ENCODE data around the gene GNAT3. TPM values are rescaled to one million over a fixed set of nuclear protein-coding genes. Genes with fewer than 3 reads are reported as not detected.

Gene GNAT3
- polyA plus RNA-seq, 6 donors from 2014 or later, result not detected

- Mint-ChIP-seq H3K4me3 (no peak overlapping the region), H3K4me1 (no peaks in the 10 kb centered on the region), H3K9me3 (no peaks in the 10 kb centered on the region), H3K27me3 (no peaks in the 10 kb centered on the region), H3K36me3 (no peaks in the 10 kb centered on the region), H3K27ac (no peak overlapping the region)
- DNase-seq (no peak), ATAC-seq (ENCODE audit: low read depth in 2 of 2) (no peak)
Observed at GRCh38 chr7:80468931-80469714, 42.7 kb downstream of the GNAT3 start.

- no peak for ATAC-seq (ENCODE audit: low read depth in 2 of 2)
- Mint-ChIP-seq H3K27ac (no peak overlapping the region), H3K4me1 (no peaks in the 10 kb centered on the region), H3K36me3 (no peaks in the 10 kb centered on the region), H3K4me3 (no peak overlapping the region), H3K27me3 (no peaks in the 10 kb centered on the region), H3K9me3 (no peaks in the 10 kb centered on the region)
- no peak for DNase-seq
Observed at GRCh38 chr7:80467069-80467468, 44.8 kb downstream of the GNAT3 start.

GRCh38 chr7:80466636-80467035, 45.2 kb downstream of the GNAT3 start:
- no peak overlapping the region for H3K4me3 Mint-ChIP-seq
- no peaks in the 10 kb centered on the region for H3K4me1 Mint-ChIP-seq
- no peaks in the 10 kb centered on the region for H3K9me3 Mint-ChIP-seq
- no peak for DNase-seq
- no peaks in the 10 kb centered on the region for H3K27me3 Mint-ChIP-seq
- no peaks in the 10 kb centered on the region for H3K36me3 Mint-ChIP-seq
- no peak overlapping the region for H3K27ac Mint-ChIP-seq
- ATAC-seq (ENCODE audit: low read depth in 2 of 2), result no peak

GRCh38 chr7:80464211-80464610, 47.7 kb downstream of the GNAT3 start:
- no peaks in the 10 kb centered on the region for H3K4me1 Mint-ChIP-seq
- H3K4me3 Mint-ChIP-seq, result no peak overlapping the region
- DNase-seq (no peak), ATAC-seq (ENCODE audit: low read depth in 2 of 2) (no peak)
- no peaks in the 10 kb centered on the region for H3K27me3 Mint-ChIP-seq
- H3K27ac Mint-ChIP-seq, result no peak overlapping the region
- no peaks in the 10 kb centered on the region for H3K36me3 Mint-ChIP-seq
- no peaks in the 10 kb centered on the region for H3K9me3 Mint-ChIP-seq

GRCh38 chr7:80463272-80463920, 48.5 kb downstream of the GNAT3 start:
- no peak overlapping the region for H3K4me3 Mint-ChIP-seq
- H3K27me3 Mint-ChIP-seq, result no peaks in the 10 kb centered on the region
- DNase-seq (no peak), ATAC-seq (ENCODE audit: low read depth in 2 of 2) (no peak)
- H3K4me1 Mint-ChIP-seq, result no peaks in the 10 kb centered on the region
- H3K36me3 Mint-ChIP-seq, result no peaks in the 10 kb centered on the region
- H3K9me3 Mint-ChIP-seq, result no peaks in the 10 kb centered on the region
- no peak overlapping the region for H3K27ac Mint-ChIP-seq

GRCh38 chr7:80460857-80461256, 51.0 kb downstream of the GNAT3 start:
- no peak overlapping the region for H3K27ac Mint-ChIP-seq
- H3K27me3 Mint-ChIP-seq, result no peaks in the 10 kb centered on the region
- no peaks in the 10 kb centered on the region for H3K9me3 Mint-ChIP-seq
- DNase-seq, result no peak
- no peaks in the 10 kb centered on the region for H3K36me3 Mint-ChIP-seq
- no peak overlapping the region for H3K4me3 Mint-ChIP-seq
- ATAC-seq (ENCODE audit: low read depth in 2 of 2), result no peak
- H3K4me1 Mint-ChIP-seq, result no peaks in the 10 kb centered on the region

GRCh38 chr7:80459776-80460510, 51.9 kb downstream of the GNAT3 start:
- ATAC-seq (ENCODE audit: low read depth in 2 of 2) (no peak), DNase-seq (no peak)
- Mint-ChIP-seq H3K27ac (no peak overlapping the region), H3K4me3 (no peak overlapping the region), H3K27me3 (no peaks in the 10 kb centered on the region), H3K36me3 (no peaks in the 10 kb centered on the region), H3K9me3 (no peaks in the 10 kb centered on the region), H3K4me1 (no peaks in the 10 kb centered on the region)

GRCh38 chr7:80458822-80459725, 52.8 kb downstream of the GNAT3 start:
- no peaks in the 10 kb centered on the region for H3K4me1 Mint-ChIP-seq
- no peaks in the 10 kb centered on the region for H3K27me3 Mint-ChIP-seq
- no peak for DNase-seq

GRCh38 chr7:80453699-80454340, 58.0 kb downstream of the GNAT3 start:
- H3K9me3 Mint-ChIP-seq, result no peaks in the 10 kb centered on the region
- no peak overlapping the region for H3K27ac Mint-ChIP-seq
- H3K4me1 Mint-ChIP-seq, result no peaks in the 10 kb centered on the region
- no peak for DNase-seq
- no peak for ATAC-seq (ENCODE audit: low read depth in 2 of 2)
- H3K36me3 Mint-ChIP-seq, result no peaks in the 10 kb centered on the region
- H3K4me3 Mint-ChIP-seq, result no peak overlapping the region
- no peaks in the 10 kb centered on the region for H3K27me3 Mint-ChIP-seq

More at GRCh38 chr7:80458822-80459725, 52.8 kb downstream of the GNAT3 start:
- H3K36me3 Mint-ChIP-seq, result no peaks in the 10 kb centered on the region
- no peaks in the 10 kb centered on the region for H3K9me3 Mint-ChIP-seq
- no peak for ATAC-seq (ENCODE audit: low read depth in 2 of 2)
- H3K27ac Mint-ChIP-seq, result no peak overlapping the region
- no peak overlapping the region for H3K4me3 Mint-ChIP-seq

- Mint-ChIP-seq H3K4me1 (no peaks in the 10 kb centered on the region), H3K4me3 (no peak overlapping the region), H3K36me3 (no peaks in the 10 kb centered on the region), H3K27ac (no peak overlapping the region), H3K27me3 (no peaks in the 10 kb centered on the region), H3K9me3 (no peaks in the 10 kb centered on the region)
- no peak for DNase-seq
- no peak for ATAC-seq (ENCODE audit: low read depth in 2 of 2)
Observed at GRCh38 chr7:80450621-80451308, 61.1 kb downstream of the GNAT3 start.

GRCh38 chr7:80449836-80450235, 62.0 kb downstream of the GNAT3 start:
- no peak for DNase-seq
- no peak for ATAC-seq (ENCODE audit: low read depth in 2 of 2)
- Mint-ChIP-seq H3K4me3 (no peak overlapping the region), H3K4me1 (no peaks in the 10 kb centered on the region), H3K27ac (peak overlapping the region in 1 of 6 donors; percentile 9), H3K36me3 (no peaks in the 10 kb centered on the region), H3K27me3 (no peaks in the 10 kb centered on the region), H3K9me3 (no peaks in the 10 kb centered on the region)

- DNase-seq (no peak), ATAC-seq (ENCODE audit: low read depth in 2 of 2) (no peak)
- Mint-ChIP-seq H3K9me3 (peaks cover 0 to 8% (median 0%) of the 10 kb centered on the region in 7 donors), H3K27ac (no peak overlapping the region), H3K27me3 (no peaks in the 10 kb centered on the region), H3K4me1 (no peaks in the 10 kb centered on the region), H3K36me3 (no peaks in the 10 kb centered on the region), H3K4me3 (no peak overlapping the region)
Observed at GRCh38 chr7:80445351-80445750, 66.5 kb downstream of the GNAT3 start.
